Measurements from ENCODE around the gene SRP68.

DNA sequence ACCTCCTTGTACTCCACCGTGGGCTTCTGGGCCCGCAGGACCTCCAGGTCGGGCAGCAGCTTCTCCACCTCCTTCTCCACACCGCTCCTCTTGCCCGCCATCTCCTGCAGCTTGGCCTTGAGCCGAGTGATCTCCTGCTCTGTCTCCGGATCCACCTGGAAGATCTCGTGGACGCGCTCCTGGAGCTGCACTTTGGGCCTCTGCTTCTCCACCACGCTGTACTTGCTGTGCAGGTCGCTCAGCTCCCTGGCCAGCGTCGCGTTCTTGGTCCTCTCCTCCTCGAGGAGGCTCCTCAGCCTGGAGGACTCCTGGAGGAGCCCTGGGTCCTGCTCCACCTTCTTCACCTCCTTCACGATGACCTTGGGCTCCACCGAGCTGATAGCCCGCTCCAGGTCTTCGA, 62.9 kb downstream of the SRP68 start:
- TF ChIP-seq, protein P1, sequence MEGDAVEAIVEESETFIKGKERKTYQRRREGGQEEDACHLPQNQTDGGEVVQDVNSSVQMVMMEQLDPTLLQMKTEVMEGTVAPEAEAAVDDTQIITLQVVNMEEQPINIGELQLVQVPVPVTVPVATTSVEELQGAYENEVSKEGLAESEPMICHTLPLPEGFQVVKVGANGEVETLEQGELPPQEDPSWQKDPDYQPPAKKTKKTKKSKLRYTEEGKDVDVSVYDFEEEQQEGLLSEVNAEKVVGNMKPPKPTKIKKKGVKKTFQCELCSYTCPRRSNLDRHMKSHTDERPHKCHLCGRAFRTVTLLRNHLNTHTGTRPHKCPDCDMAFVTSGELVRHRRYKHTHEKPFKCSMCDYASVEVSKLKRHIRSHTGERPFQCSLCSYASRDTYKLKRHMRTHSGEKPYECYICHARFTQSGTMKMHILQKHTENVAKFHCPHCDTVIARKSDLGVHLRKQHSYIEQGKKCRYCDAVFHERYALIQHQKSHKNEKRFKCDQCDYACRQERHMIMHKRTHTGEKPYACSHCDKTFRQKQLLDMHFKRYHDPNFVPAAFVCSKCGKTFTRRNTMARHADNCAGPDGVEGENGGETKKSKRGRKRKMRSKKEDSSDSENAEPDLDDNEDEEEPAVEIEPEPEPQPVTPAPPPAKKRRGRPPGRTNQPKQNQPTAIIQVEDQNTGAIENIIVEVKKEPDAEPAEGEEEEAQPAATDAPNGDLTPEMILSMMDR (conservative IDR thresholded peaks at IDR 0.05; ENCODE audit: low read length), result no peak
- no peak for TF ChIP-seq EZH2phosphoT487 (IDR thresholded peaks at IDR 0.05; ENCODE audit: borderline replicate concordance)
